ENCODE results near the gene FNDC5. TPM values are rescaled to one million over a fixed set of nuclear protein-coding genes. Genes with fewer than 3 reads are reported as not detected.
A peak's percentile ranks its signal among the peaks of the same experiment; 100 is the strongest.

Gene FNDC5
- total and polyA plus RNA-seq, 10 of the 15 experiments (the other 5 are each of a cell fraction or from before 2014, with no cell fraction given), result 0.01 to 0.29 (median 0.19) TPM; not detected in 4

DNA sequence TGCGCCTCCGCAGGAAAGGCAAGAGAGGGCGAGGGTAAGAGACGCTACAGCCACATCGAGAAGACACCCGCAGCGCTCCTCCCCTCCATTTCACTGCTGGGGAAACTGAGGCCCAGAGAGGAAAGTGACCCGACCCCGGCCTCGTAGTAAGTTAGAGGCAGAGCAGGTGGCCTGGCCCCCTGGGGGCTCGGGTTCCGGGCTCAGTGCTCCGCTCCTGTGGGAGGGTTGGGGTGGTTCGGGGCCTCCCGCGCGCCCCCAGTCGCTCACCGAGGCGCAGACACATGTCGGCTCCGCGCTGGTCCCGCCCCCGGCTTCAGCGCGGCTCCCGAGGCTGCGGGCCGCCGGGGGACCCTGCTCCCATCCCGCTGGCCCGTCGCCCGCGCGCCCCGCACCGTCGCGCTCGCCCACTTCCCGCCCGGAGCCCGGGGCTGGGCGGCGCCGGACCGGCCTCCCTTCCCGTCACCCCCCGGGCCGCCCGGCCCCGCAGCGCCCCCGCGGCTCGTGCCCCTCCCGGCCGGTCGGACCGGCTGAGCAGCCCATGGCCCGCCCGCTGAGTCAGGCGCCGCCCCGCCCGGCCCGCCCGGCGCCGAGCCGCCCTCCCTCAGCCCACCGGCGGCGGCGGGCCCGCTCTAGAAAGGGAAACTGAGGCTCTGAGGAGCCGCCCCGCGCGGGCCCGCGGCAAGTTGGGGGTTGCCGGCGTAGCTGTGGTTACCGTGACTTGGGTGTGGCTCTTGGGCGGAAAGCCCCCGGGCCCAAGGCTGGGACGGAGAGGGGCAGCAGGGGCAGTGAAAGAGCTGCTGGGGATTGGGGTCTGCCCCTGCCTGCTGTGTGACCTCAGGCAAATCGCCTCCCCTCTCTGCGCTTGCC is 30.5 kb upstream of the FNDC5 start, which contains the start of gene TMEM54:
TSS of gene TMEM54 (minus strand) at position 434 of the 867 bp plus-strand sequence. CDS start at position 283, 151 bp downstream.
- RAD21 ChIA-PET (ENCODE audit: unreplicated experiment), result no interaction called here
- 6% methylated on average over 39 of the region's 92 CpGs for WGBS (ENCODE audit: insufficient coverage, insufficient replicate concordance, low lambda C conversion rate, missing lambda C conversion rate)
- H3K4me1 ChIP-seq (ENCODE audit: control insufficient read depth, insufficient read depth, low read length), result no peaks in the 10 kb centered on the region
- no peak within 1 kb of the TSS; the same call in 1 of the 2 replicates for H3K4me3 ChIP-seq
- CTCF ChIA-PET, result interaction anchor here (1.7 kb wide), 1 partner anchor 9 kb away, joined by 4 read pairs; no protein-coding TSS in a partner anchor
- intact Hi-C loops (cut with micrococcal nuclease; ENCODE audit: unreplicated experiment), result no loop called here
- H3K9ac ChIP-seq (ENCODE audit: control insufficient read depth, insufficient read depth, low read length), result no peak within 1 kb of the TSS
- H3K27me3 ChIP-seq (replicated peaks in 1 of 2; ENCODE audit: control insufficient read depth in 2 of 2, insufficient read depth in 2 of 2, low read length in 1 of 2), result peaks cover 2 to 7% of the 10 kb centered on the region in 2 experiments
- no peaks in the 10 kb centered on the region for H3K36me3 ChIP-seq (ENCODE audit: control insufficient read depth in 2 of 2, insufficient read depth in 2 of 2, low read length in 1 of 2)
- no peak within 1 kb of the TSS; the same call in 1 of the 2 replicates for H2AFZ ChIP-seq (ENCODE audit: control insufficient read depth, low read depth, low read length)
- in situ Hi-C loops (cut with MboI), result no loop called here
- no peak within 1 kb of the TSS for H3K27ac ChIP-seq (ENCODE audit: control insufficient read depth, insufficient read depth)
- H3K79me2 ChIP-seq (ENCODE audit: control insufficient read depth, insufficient read depth, low read length), result no peaks in the 10 kb centered on the region
- BruUV-seq (replicated peaks), result no TSS peak
- SMC1A ChIA-PET (ENCODE audit: uncharacterized antibody, unreplicated experiment), result no interaction called here
- FAIRE-seq, result no peak
- no peaks in the 10 kb centered on the region for H3K9me3 ChIP-seq (replicated peaks; ENCODE audit: control insufficient read depth, insufficient read depth, low read length)
- H4K20me1 ChIP-seq (ENCODE audit: control insufficient read depth, insufficient read depth), result no peaks in the 10 kb centered on the region
- peak within 1 kb of the TSS; percentile 60; the same call in 1 of the 2 replicates for H3K4me2 ChIP-seq (ENCODE audit: control insufficient read depth, insufficient read depth)
- POLR2A ChIA-PET, result no interaction called here
- no peak for DNase-seq (ENCODE audit: low read depth, low spot score)
- ATAC-seq, result peak; percentile 71
- TF ChIP-seq MEF2B (IDR thresholded peaks at IDR 0.05; ENCODE audit: partially characterized antibody, poor library complexity, severe bottlenecking) (no peak), SMARCA5 (IDR thresholded peaks at IDR 0.05) (peak; percentile 79), IKZF1 (conservative IDR thresholded peaks at IDR 0.05) (peak; percentile 36; the same call in 1 of the 2 replicates), CEBPB (IDR thresholded peaks at IDR 0.05; ENCODE audit: borderline replicate concordance in 1 of 2, low read depth in 2 of 2, low read length in 2 of 2) (no peak), MYB (IDR thresholded peaks at IDR 0.05; ENCODE audit: borderline replicate concordance, low read depth, low read length) (no peak), NKRF (conservative IDR thresholded peaks at IDR 0.05) (0 out of 2 replicates have a peak, but pooled peaks have one; percentile 11), BHLHE40 (IDR thresholded peaks at IDR 0.05; ENCODE audit: borderline replicate concordance in 1 of 2, low read depth in 2 of 2, low read length in 1 of 2) (no peak; a peak in 2 of 4 replicates), ASH2L (IDR thresholded peaks at IDR 0.05; ENCODE audit: borderline replicate concordance, low read depth) (no peak), HSF1 (IDR thresholded peaks at IDR 0.05; ENCODE audit: low read depth, low read length) (no peak), JUND (IDR thresholded peaks at IDR 0.05; ENCODE audit: low read depth, low read length) (no peak), RFX5 (IDR thresholded peaks at IDR 0.05; ENCODE audit: low read depth, low read length) (no peak), NFXL1 (IDR thresholded peaks at IDR 0.05; ENCODE audit: borderline replicate concordance) (no peak)
- TF ChIP-seq, protein P1, sequence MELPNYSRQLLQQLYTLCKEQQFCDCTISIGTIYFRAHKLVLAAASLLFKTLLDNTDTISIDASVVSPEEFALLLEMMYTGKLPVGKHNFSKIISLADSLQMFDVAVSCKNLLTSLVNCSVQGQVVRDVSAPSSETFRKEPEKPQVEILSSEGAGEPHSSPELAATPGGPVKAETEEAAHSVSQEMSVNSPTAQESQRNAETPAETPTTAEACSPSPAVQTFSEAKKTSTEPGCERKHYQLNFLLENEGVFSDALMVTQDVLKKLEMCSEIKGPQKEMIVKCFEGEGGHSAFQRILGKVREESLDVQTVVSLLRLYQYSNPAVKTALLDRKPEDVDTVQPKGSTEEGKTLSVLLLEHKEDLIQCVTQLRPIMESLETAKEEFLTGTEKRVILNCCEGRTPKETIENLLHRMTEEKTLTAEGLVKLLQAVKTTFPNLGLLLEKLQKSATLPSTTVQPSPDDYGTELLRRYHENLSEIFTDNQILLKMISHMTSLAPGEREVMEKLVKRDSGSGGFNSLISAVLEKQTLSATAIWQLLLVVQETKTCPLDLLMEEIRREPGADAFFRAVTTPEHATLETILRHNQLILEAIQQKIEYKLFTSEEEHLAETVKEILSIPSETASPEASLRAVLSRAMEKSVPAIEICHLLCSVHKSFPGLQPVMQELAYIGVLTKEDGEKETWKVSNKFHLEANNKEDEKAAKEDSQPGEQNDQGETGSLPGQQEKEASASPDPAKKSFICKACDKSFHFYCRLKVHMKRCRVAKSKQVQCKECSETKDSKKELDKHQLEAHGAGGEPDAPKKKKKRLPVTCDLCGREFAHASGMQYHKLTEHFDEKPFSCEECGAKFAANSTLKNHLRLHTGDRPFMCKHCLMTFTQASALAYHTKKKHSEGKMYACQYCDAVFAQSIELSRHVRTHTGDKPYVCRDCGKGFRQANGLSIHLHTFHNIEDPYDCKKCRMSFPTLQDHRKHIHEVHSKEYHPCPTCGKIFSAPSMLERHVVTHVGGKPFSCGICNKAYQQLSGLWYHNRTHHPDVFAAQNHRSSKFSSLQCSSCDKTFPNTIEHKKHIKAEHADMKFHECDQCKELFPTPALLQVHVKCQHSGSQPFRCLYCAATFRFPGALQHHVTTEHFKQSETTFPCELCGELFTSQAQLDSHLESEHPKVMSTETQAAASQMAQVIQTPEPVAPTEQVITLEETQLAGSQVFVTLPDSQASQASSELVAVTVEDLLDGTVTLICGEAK (IDR thresholded peaks at IDR 0.05; ENCODE audit: borderline replicate concordance), result no peak

Measured in GM12878 (cell line).